Right lung (tissue), 5 donors: ENCODE measurements around the gene DLGAP1. TPM values are rescaled to one million over a fixed set of nuclear protein-coding genes. Genes with fewer than 3 reads are reported as not detected.

Source experiments
- DNase-seq, 2 donors: peaks; one replicate each; pipeline ENCODE4 v3.0.0-alpha.2; 2013
- polyA plus RNA-seq, 5 donors: library from polyadenylated mRNA; unstranded; fragments of 120-200 nt; gene quantifications; one replicate each; pipeline versions ENCODE4 v1.2.1 to v1.2.3, GENCODE V29; 2013; ENCODE audit warnings: inconsistent platforms in 1 of 5, low replicate concordance in 1 of 5; ENCODE audit not compliant: insufficient read length in 5 of 5, insufficient read depth in 1 of 5

Gene DLGAP1
- polyA plus RNA-seq, 5 donors, result 1.0 to 3.2 (median 2.0) TPM

GRCh38 chr18:3504637-3505036 is 950.5 kb downstream of the DLGAP1 start:
- no peak for DNase-seq

GRCh38 chr18:3502650-3503049 is 952.5 kb downstream of the DLGAP1 start:
- DNase-seq, result no peak

- DNase-seq, result no peak
These were observed 955.1 kb downstream of the DLGAP1 start for GRCh38 chr18:3500016-3500415.

- no peak for DNase-seq
These were observed 955.6 kb downstream of the DLGAP1 start for GRCh38 chr18:3499501-3499900.

GRCh38 chr18:3498698-3499471 is 956.2 kb downstream of the DLGAP1 start:
- no peak for DNase-seq

GRCh38 chr18:3495691-3496430 is 959.2 kb downstream of the DLGAP1 start:
- no peak for DNase-seq

- DNase-seq, result no peak
These were observed 960.5 kb downstream of the DLGAP1 start for GRCh38 chr18:3494569-3494968.

- no peak for DNase-seq
These were observed 960.9 kb downstream of the DLGAP1 start for GRCh38 chr18:3494245-3494526.

GRCh38 chr18:3493501-3494244 is 961.4 kb downstream of the DLGAP1 start:
- DNase-seq, result no peak

- no peak for DNase-seq
These were observed 962.4 kb downstream of the DLGAP1 start for GRCh38 chr18:3492721-3493120.

- DNase-seq, result no peak
These were observed 963.0 kb downstream of the DLGAP1 start for GRCh38 chr18:3491981-3492555.

GRCh38 chr18:3489462-3489861 is 965.6 kb downstream of the DLGAP1 start:
- no peak for DNase-seq

- no peak for DNase-seq
These were observed 968.6 kb downstream of the DLGAP1 start for GRCh38 chr18:3486512-3486911.

GRCh38 chr18:3485153-3486149 is 969.7 kb downstream of the DLGAP1 start:
- DNase-seq, result no peak

GRCh38 chr18:3482258-3482657 is 972.8 kb downstream of the DLGAP1 start:
- no peak for DNase-seq

- peak; percentile 74 to 75 for DNase-seq
These were observed 973.4 kb downstream of the DLGAP1 start for GRCh38 chr18:3481696-3482210.

- DNase-seq, result no peak
These were observed 974.1 kb downstream of the DLGAP1 start for GRCh38 chr18:3480827-3481573.

GRCh38 chr18:3479978-3480509 is 975.1 kb downstream of the DLGAP1 start:
- DNase-seq, result no peak

GRCh38 chr18:3478262-3478978 is 976.7 kb downstream of the DLGAP1 start:
- DNase-seq, result no peak
